ENCODE results near the gene TP53I3.

DNA sequence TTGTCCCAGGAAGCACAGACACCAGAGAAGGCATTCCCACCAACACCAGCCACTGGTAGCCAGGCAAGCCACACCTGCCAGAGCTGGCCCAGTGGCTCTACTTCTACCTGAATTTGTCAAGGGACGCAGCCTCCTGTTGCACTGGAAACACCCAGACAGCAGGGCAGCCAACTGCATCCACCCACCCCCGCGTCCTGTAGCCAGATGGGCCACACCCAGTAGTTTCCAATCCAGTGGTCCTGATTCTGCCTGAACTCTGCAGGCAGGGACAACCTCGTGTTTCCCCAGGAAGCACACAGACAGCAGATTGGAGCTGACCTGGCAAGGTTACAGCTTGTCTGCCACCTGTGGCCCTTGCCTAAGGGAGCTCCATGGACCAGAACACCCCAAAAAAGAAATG lies 20.3 kb upstream of the TP53I3 start:
- no peak for TF ChIP-seq EZH2 (IDR thresholded peaks at IDR 0.05; ENCODE audit: insufficient read depth, low read length)
- TF ChIP-seq, protein P1, sequence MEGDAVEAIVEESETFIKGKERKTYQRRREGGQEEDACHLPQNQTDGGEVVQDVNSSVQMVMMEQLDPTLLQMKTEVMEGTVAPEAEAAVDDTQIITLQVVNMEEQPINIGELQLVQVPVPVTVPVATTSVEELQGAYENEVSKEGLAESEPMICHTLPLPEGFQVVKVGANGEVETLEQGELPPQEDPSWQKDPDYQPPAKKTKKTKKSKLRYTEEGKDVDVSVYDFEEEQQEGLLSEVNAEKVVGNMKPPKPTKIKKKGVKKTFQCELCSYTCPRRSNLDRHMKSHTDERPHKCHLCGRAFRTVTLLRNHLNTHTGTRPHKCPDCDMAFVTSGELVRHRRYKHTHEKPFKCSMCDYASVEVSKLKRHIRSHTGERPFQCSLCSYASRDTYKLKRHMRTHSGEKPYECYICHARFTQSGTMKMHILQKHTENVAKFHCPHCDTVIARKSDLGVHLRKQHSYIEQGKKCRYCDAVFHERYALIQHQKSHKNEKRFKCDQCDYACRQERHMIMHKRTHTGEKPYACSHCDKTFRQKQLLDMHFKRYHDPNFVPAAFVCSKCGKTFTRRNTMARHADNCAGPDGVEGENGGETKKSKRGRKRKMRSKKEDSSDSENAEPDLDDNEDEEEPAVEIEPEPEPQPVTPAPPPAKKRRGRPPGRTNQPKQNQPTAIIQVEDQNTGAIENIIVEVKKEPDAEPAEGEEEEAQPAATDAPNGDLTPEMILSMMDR (IDR thresholded peaks at IDR 0.05; ENCODE audit: insufficient read depth, low read depth, low read length) = no peak
